ENCODE data around the gene SYT17.
"Not testable (repeated sequence)": the region's sequence is repeated elsewhere in the genome, so short reads cannot be mapped to it uniquely, and the experiment has no call there.

The SYT17 gene

GRCh38 chr16:19173649-19174383 is 5.8 kb downstream of the SYT17 start:
- DNase-seq (ENCODE audit: low spot score): peak; percentile 29

GRCh38 chr16:19174478-19174877 is 6.4 kb downstream of the SYT17 start:
- no peak for DNase-seq (ENCODE audit: low spot score)

GRCh38 chr16:19175492-19176262 is 7.6 kb downstream of the SYT17 start:
- DNase-seq (ENCODE audit: low spot score): no peak

GRCh38 chr16:19177111-19177739 is 9.2 kb downstream of the SYT17 start:
- DNase-seq (ENCODE audit: low spot score): no peak

- DNase-seq (ENCODE audit: low spot score): peak; percentile 81
These were observed 11.8 kb downstream of the SYT17 start for GRCh38 chr16:19179546-19180490.

GRCh38 chr16:19180741-19181140 is 12.7 kb downstream of the SYT17 start:
- DNase-seq (ENCODE audit: low spot score): no peak

- DNase-seq (ENCODE audit: low spot score): no peak
These were observed 14.4 kb downstream of the SYT17 start for GRCh38 chr16:19182481-19182880.

GRCh38 chr16:19183187-19183586 is 15.1 kb downstream of the SYT17 start:
- no peak for DNase-seq (ENCODE audit: low spot score)

- peak; percentile 41 for DNase-seq (ENCODE audit: low spot score)
These were observed 16.9 kb downstream of the SYT17 start for GRCh38 chr16:19184823-19185509.

- DNase-seq (ENCODE audit: low spot score): no peak
These were observed 17.4 kb downstream of the SYT17 start for GRCh38 chr16:19185510-19185851.

- no peak for DNase-seq (ENCODE audit: low spot score)
These were observed 18.4 kb downstream of the SYT17 start for GRCh38 chr16:19186408-19186807.

GRCh38 chr16:19187961-19188360 is 19.9 kb downstream of the SYT17 start:
- DNase-seq (ENCODE audit: low spot score): not testable (repeated sequence)

- DNase-seq (ENCODE audit: low spot score): no peak
These were observed 20.4 kb downstream of the SYT17 start for GRCh38 chr16:19188406-19188805.

- DNase-seq (ENCODE audit: low spot score): no peak
These were observed 24.8 kb downstream of the SYT17 start for GRCh38 chr16:19192865-19193264.

- DNase-seq (ENCODE audit: low spot score): peak; percentile 29
These were observed 28.8 kb downstream of the SYT17 start for GRCh38 chr16:19196871-19197270.

GRCh38 chr16:19203374-19203966 is 35.4 kb downstream of the SYT17 start:
- no peak for DNase-seq (ENCODE audit: low spot score)

- DNase-seq (ENCODE audit: low spot score): peak; percentile 30
These were observed 42.4 kb downstream of the SYT17 start for GRCh38 chr16:19210280-19210924.

GRCh38 chr16:19210968-19211367 is 42.9 kb downstream of the SYT17 start:
- DNase-seq (ENCODE audit: low spot score): peak; percentile 47

- no peak for DNase-seq (ENCODE audit: low spot score)
These were observed 44.0 kb downstream of the SYT17 start for GRCh38 chr16:19212059-19212458.

- no peak for DNase-seq (ENCODE audit: low spot score)
These were observed 45.8 kb downstream of the SYT17 start for GRCh38 chr16:19213885-19214284.
